Glutamatergic neuron (in vitro differentiated cells): ENCODE results near the gene R3HDM4. TPM values are rescaled to one million over a fixed set of nuclear protein-coding genes. Genes with fewer than 3 reads are reported as not detected.
A peak's percentile ranks its signal among the peaks of the same experiment; 100 is the strongest.

Experiments
- DNase-seq: peaks from one replicate; pipeline ENCODE4 v3.0.0; 2022
- H3K27ac Mint-ChIP-seq: one replicate; pipeline ENCODE4 v1.8.0; 2020; ENCODE audit warnings: mild to moderate bottlenecking, mixed read lengths, inconsistent platforms; ENCODE audit not compliant: unreplicated experiment
- H3K27me3 Mint-ChIP-seq: one replicate; pipeline ENCODE4 v1.8.0; 2020; ENCODE audit warnings: mild to moderate bottlenecking, moderate library complexity, mixed read lengths, inconsistent platforms; ENCODE audit not compliant: unreplicated experiment
- H3K36me3 Mint-ChIP-seq: one replicate; pipeline ENCODE4 v1.8.0; 2020; ENCODE audit warnings: mild to moderate bottlenecking, mixed read lengths, inconsistent platforms; ENCODE audit not compliant: unreplicated experiment
- H3K4me1 Mint-ChIP-seq: one replicate; pipeline ENCODE4 v1.8.0; 2020; ENCODE audit warnings: mild to moderate bottlenecking, low read depth, mixed read lengths, inconsistent platforms; ENCODE audit not compliant: unreplicated experiment
- H3K4me3 Mint-ChIP-seq: one replicate; pipeline ENCODE4 v1.8.0; 2020; ENCODE audit warnings: mild to moderate bottlenecking, mixed read lengths, inconsistent platforms; ENCODE audit not compliant: unreplicated experiment
- H3K9me3 Mint-ChIP-seq: one replicate; pipeline ENCODE4 v1.8.0; 2020; ENCODE audit warnings: mild to moderate bottlenecking, moderate library complexity, mixed read lengths, inconsistent platforms; ENCODE audit not compliant: unreplicated experiment
- CTCF ChIP-seq: fragments of 200-600 bp; sonication (generic); IDR thresholded peaks from one replicate; pipeline ENCODE4 v1.5.0; 2021; ENCODE audit not compliant: partially characterized antibody, unreplicated experiment
- total RNA-seq: library from RNA; stranded (reverse); fragmentation: NEBNext Ultra II Directional; extraction: Animal tissue kit (Norgen Biotek cat#: 25700); gene quantifications from one replicate; pipeline ENCODE4 v1.2.1, GENCODE V29; 2021; ENCODE audit not compliant: unreplicated experiment

Gene R3HDM4
- total RNA-seq, 1 donor from 2014 or later: 61.9 TPM

GRCh38 chr19:927780-928401 is 14.9 kb upstream of the R3HDM4 start:
- Mint-ChIP-seq H3K27me3 (peaks cover 5% of the 10 kb centered on the region), H3K36me3 (no peaks in the 10 kb centered on the region), H3K4me1 (peaks cover 5% of the 10 kb centered on the region), H3K4me3 (peak overlapping the region; percentile 77), H3K9me3 (peaks cover 8% of the 10 kb centered on the region), H3K27ac (peak overlapping the region; percentile 38)
- no peak for TF ChIP-seq CTCF
- DNase-seq: no peak

GRCh38 chr19:927351-927779 is 14.3 kb upstream of the R3HDM4 start:
- DNase-seq: peak; percentile 79
- Mint-ChIP-seq H3K27ac (no peak overlapping the region), H3K36me3 (no peaks in the 10 kb centered on the region), H3K4me1 (peaks cover 5% of the 10 kb centered on the region), H3K9me3 (peaks cover 5% of the 10 kb centered on the region), H3K27me3 (peaks cover 2% of the 10 kb centered on the region), H3K4me3 (peak overlapping the region; percentile 77)
- TF ChIP-seq CTCF: no peak

- DNase-seq: peak; percentile 76
- no peak for TF ChIP-seq CTCF
- Mint-ChIP-seq H3K36me3 (no peaks in the 10 kb centered on the region), H3K4me3 (peak overlapping the region; percentile 88), H3K27ac (peak overlapping the region; percentile 83), H3K27me3 (peaks cover 2% of the 10 kb centered on the region), H3K4me1 (peaks cover 4% of the 10 kb centered on the region), H3K9me3 (peaks cover 8% of the 10 kb centered on the region)
Measured at GRCh38 chr19:926589-927350, 13.8 kb upstream of the R3HDM4 start.

GRCh38 chr19:926323-926588 is 13.2 kb upstream of the R3HDM4 start:
- H3K4me3 Mint-ChIP-seq: peak overlapping the region; percentile 57
- no peak overlapping the region for H3K27ac Mint-ChIP-seq
- peaks cover 6% of the 10 kb centered on the region for H3K27me3 Mint-ChIP-seq
- H3K4me1 Mint-ChIP-seq: peaks cover 5% of the 10 kb centered on the region
- H3K36me3 Mint-ChIP-seq: no peaks in the 10 kb centered on the region
- no peak for DNase-seq
- no peak for TF ChIP-seq CTCF
- H3K9me3 Mint-ChIP-seq: peaks cover 8% of the 10 kb centered on the region
